ENCODE data around the gene PIGH.
"Not testable (repeated sequence)": the region's sequence is repeated elsewhere in the genome, so short reads cannot be mapped to it uniquely, and the experiment has no call there.

Gene PIGH

GRCh38 chr14:67547224-67547780 lies 52.8 kb downstream of the PIGH start:
- no peak for DNase-seq

GRCh38 chr14:67544590-67544989 lies 55.5 kb downstream of the PIGH start:
- no peak for DNase-seq

- not testable (repeated sequence) for DNase-seq
These were observed 57.4 kb downstream of the PIGH start for GRCh38 chr14:67542620-67543019.

GRCh38 chr14:67541448-67542387 lies 58.4 kb downstream of the PIGH start:
- no peak for DNase-seq
